Stimulated activated naive CD8-positive, alpha-beta T cell treated with anti-CD3 and anti-CD28 coated beads, Interleukin-15, amount 100 ng/mL, for 72 hours (primary cell): ENCODE results near the gene MAD1L1.

Experiments used
- ATAC-seq: fragments of 150-1000 bp; cut with Tn5 transposase; 2 replicates; pipeline ENCODE4 v1.10.0; 2021; ENCODE audit warnings: mild to moderate bottlenecking, moderate library complexity
- DNase-seq, 2 donors: peaks; one replicate each; pipeline ENCODE4 v3.0.0; 2021 to 2022
- H3K27ac Mint-ChIP-seq, 2 donors: one replicate each; pipeline ENCODE4 v1.8.0; 2022; ENCODE audit warnings: mild to moderate bottlenecking in 2 of 2, mixed read lengths in 2 of 2, moderate library complexity in 2 of 2
- H3K27me3 Mint-ChIP-seq: one replicate; pipeline ENCODE4 v1.8.0; 2022; ENCODE audit warnings: mixed read lengths
- H3K4me1 Mint-ChIP-seq: one replicate; pipeline ENCODE4 v1.8.0; 2022; ENCODE audit warnings: mild to moderate bottlenecking, mixed read lengths
- H3K4me3 Mint-ChIP-seq, 2 donors: one replicate each; pipeline ENCODE4 v1.8.0; 2022; ENCODE audit warnings: mild to moderate bottlenecking in 2 of 2, mixed read lengths in 2 of 2, moderate library complexity in 1 of 2
- H3K9me3 Mint-ChIP-seq, 2 donors: one replicate each; pipeline ENCODE4 v1.8.0; 2022; ENCODE audit warnings: mixed read lengths in 2 of 2

MAD1L1 gene

GRCh38 chr7:1918063-1918645 lies 314.6 kb downstream of the MAD1L1 start:
- H3K9me3 Mint-ChIP-seq: no peaks in the 10 kb centered on the region
- H3K27ac Mint-ChIP-seq: no peak overlapping the region
- H3K4me3 Mint-ChIP-seq: no peak overlapping the region
- ATAC-seq (no peak), DNase-seq (no peak)
- H3K4me1 Mint-ChIP-seq: peaks cover 80% of the 10 kb centered on the region
- H3K27me3 Mint-ChIP-seq: peaks cover 7% of the 10 kb centered on the region

- DNase-seq (no peak), ATAC-seq (no peak)
- Mint-ChIP-seq H3K4me1 (peaks cover 75% of the 10 kb centered on the region), H3K4me3 (no peak overlapping the region), H3K27ac (peak overlapping the region in 1 of 2 donors; percentile 69), H3K27me3 (peaks cover 7% of the 10 kb centered on the region), H3K9me3 (no peaks in the 10 kb centered on the region)
Measured at GRCh38 chr7:1917221-1918062, 315.3 kb downstream of the MAD1L1 start.

GRCh38 chr7:1916601-1916970 lies 316.2 kb downstream of the MAD1L1 start:
- ATAC-seq: no peak
- H3K9me3 Mint-ChIP-seq: no peaks in the 10 kb centered on the region
- peaks cover 7% of the 10 kb centered on the region for H3K27me3 Mint-ChIP-seq
- peaks cover 66% of the 10 kb centered on the region for H3K4me1 Mint-ChIP-seq
- H3K4me3 Mint-ChIP-seq: no peak overlapping the region
- no peak for DNase-seq
- H3K27ac Mint-ChIP-seq: peak overlapping the region in 1 of 2 donors; percentile 48

GRCh38 chr7:1915956-1916600 lies 316.7 kb downstream of the MAD1L1 start:
- DNase-seq (no peak), ATAC-seq (no peak)
- H3K4me1 Mint-ChIP-seq: peaks cover 61% of the 10 kb centered on the region
- H3K27ac Mint-ChIP-seq: no peak overlapping the region
- H3K4me3 Mint-ChIP-seq: no peak overlapping the region
- no peaks in the 10 kb centered on the region for H3K9me3 Mint-ChIP-seq
- peaks cover 7% of the 10 kb centered on the region for H3K27me3 Mint-ChIP-seq

GRCh38 chr7:1915326-1915725 lies 317.4 kb downstream of the MAD1L1 start:
- DNase-seq: no peak
- H3K4me3 Mint-ChIP-seq: no peak overlapping the region
- peaks cover 5% of the 10 kb centered on the region for H3K27me3 Mint-ChIP-seq
- H3K9me3 Mint-ChIP-seq: no peaks in the 10 kb centered on the region
- ATAC-seq: no peak
- no peak overlapping the region for H3K27ac Mint-ChIP-seq
- H3K4me1 Mint-ChIP-seq: peaks cover 54% of the 10 kb centered on the region

- Mint-ChIP-seq H3K4me1 (peaks cover 48% of the 10 kb centered on the region), H3K9me3 (no peaks in the 10 kb centered on the region), H3K27ac (no peak overlapping the region), H3K27me3 (no peaks in the 10 kb centered on the region), H3K4me3 (no peak overlapping the region)
- DNase-seq (no peak), ATAC-seq (no peak)
Measured at GRCh38 chr7:1914743-1915142, 318.0 kb downstream of the MAD1L1 start.

- no peak overlapping the region for H3K27ac Mint-ChIP-seq
- no peak overlapping the region for H3K4me3 Mint-ChIP-seq
- peaks cover 44% of the 10 kb centered on the region for H3K4me1 Mint-ChIP-seq
- ATAC-seq (no peak), DNase-seq (no peak)
- no peaks in the 10 kb centered on the region for H3K27me3 Mint-ChIP-seq
- no peaks in the 10 kb centered on the region for H3K9me3 Mint-ChIP-seq
Measured at GRCh38 chr7:1914321-1914720, 318.4 kb downstream of the MAD1L1 start.

GRCh38 chr7:1913466-1914282 lies 319.1 kb downstream of the MAD1L1 start:
- Mint-ChIP-seq H3K27ac (no peak overlapping the region), H3K4me3 (no peak overlapping the region), H3K4me1 (peaks cover 37% of the 10 kb centered on the region), H3K9me3 (no peaks in the 10 kb centered on the region), H3K27me3 (no peaks in the 10 kb centered on the region)
- no peak for ATAC-seq
- DNase-seq: no peak

- no peak for ATAC-seq
- H3K4me3 Mint-ChIP-seq: no peak overlapping the region
- H3K9me3 Mint-ChIP-seq: no peaks in the 10 kb centered on the region
- peak overlapping the region; percentile 11 to 45 for H3K27ac Mint-ChIP-seq
- no peak for DNase-seq
- H3K27me3 Mint-ChIP-seq: no peaks in the 10 kb centered on the region
- peaks cover 30% of the 10 kb centered on the region for H3K4me1 Mint-ChIP-seq
Measured at GRCh38 chr7:1912593-1913465, 319.9 kb downstream of the MAD1L1 start.

GRCh38 chr7:1911571-1911970 lies 321.2 kb downstream of the MAD1L1 start:
- Mint-ChIP-seq H3K27me3 (no peaks in the 10 kb centered on the region), H3K4me1 (peaks cover 18% of the 10 kb centered on the region), H3K4me3 (no peak overlapping the region), H3K27ac (no peak overlapping the region), H3K9me3 (no peaks in the 10 kb centered on the region)
- DNase-seq (no peak), ATAC-seq (no peak)

- Mint-ChIP-seq H3K4me1 (peaks cover 11% of the 10 kb centered on the region), H3K4me3 (no peak overlapping the region), H3K27ac (no peak overlapping the region), H3K9me3 (no peaks in the 10 kb centered on the region), H3K27me3 (no peaks in the 10 kb centered on the region)
- DNase-seq: no peak
- no peak for ATAC-seq
Measured at GRCh38 chr7:1910827-1911226, 321.9 kb downstream of the MAD1L1 start.

GRCh38 chr7:1910081-1910685 lies 322.6 kb downstream of the MAD1L1 start:
- no peaks in the 10 kb centered on the region for H3K27me3 Mint-ChIP-seq
- H3K4me1 Mint-ChIP-seq: peaks cover 11% of the 10 kb centered on the region
- H3K4me3 Mint-ChIP-seq: no peak overlapping the region
- H3K27ac Mint-ChIP-seq: no peak overlapping the region
- no peaks in the 10 kb centered on the region for H3K9me3 Mint-ChIP-seq
- ATAC-seq (no peak), DNase-seq (no peak)

- ATAC-seq (no peak), DNase-seq (no peak)
- H3K9me3 Mint-ChIP-seq: no peaks in the 10 kb centered on the region
- no peak overlapping the region for H3K27ac Mint-ChIP-seq
- H3K4me1 Mint-ChIP-seq: peaks cover 11% of the 10 kb centered on the region
- H3K4me3 Mint-ChIP-seq: no peak overlapping the region
- no peaks in the 10 kb centered on the region for H3K27me3 Mint-ChIP-seq
Measured at GRCh38 chr7:1909476-1909875, 323.3 kb downstream of the MAD1L1 start.

GRCh38 chr7:1908823-1909420 lies 323.8 kb downstream of the MAD1L1 start:
- Mint-ChIP-seq H3K27ac (peak overlapping the region in 1 of 2 donors; percentile 82), H3K4me1 (peaks cover 9% of the 10 kb centered on the region)
- no peak for DNase-seq

More at GRCh38 chr7:1908823-1909420, 323.8 kb downstream of the MAD1L1 start:
- no peak for ATAC-seq
- no peaks in the 10 kb centered on the region for H3K27me3 Mint-ChIP-seq
- H3K4me3 Mint-ChIP-seq: no peak overlapping the region
- no peaks in the 10 kb centered on the region for H3K9me3 Mint-ChIP-seq
